SK-N-MC (cell line): ENCODE data around the gene RARRES2.

Source experiments
- EZH2 ChIP-seq: fragments of 200-600 bp; sonication (generic); IDR thresholded peaks from one replicate; pipeline ENCODE4 v1.6.1; 2017; ENCODE audit warnings: antibody characterized with exemption
- FOXP2 ChIP-seq: optimal IDR thresholded peaks from 2 replicates; pipeline ENCODE3; 2011; ENCODE audit warnings: mild to moderate bottlenecking, moderate library complexity; ENCODE audit not compliant: insufficient read depth; ENCODE audit errors: extremely low read length, control extremely low read depth
- POLR2AphosphoS5 ChIP-seq: IDR thresholded peaks from 2 replicates; pipeline ENCODE4 v1.6.1; 2012; ENCODE audit warnings: mild to moderate bottlenecking, low read depth, low read length, borderline replicate concordance

DNA sequence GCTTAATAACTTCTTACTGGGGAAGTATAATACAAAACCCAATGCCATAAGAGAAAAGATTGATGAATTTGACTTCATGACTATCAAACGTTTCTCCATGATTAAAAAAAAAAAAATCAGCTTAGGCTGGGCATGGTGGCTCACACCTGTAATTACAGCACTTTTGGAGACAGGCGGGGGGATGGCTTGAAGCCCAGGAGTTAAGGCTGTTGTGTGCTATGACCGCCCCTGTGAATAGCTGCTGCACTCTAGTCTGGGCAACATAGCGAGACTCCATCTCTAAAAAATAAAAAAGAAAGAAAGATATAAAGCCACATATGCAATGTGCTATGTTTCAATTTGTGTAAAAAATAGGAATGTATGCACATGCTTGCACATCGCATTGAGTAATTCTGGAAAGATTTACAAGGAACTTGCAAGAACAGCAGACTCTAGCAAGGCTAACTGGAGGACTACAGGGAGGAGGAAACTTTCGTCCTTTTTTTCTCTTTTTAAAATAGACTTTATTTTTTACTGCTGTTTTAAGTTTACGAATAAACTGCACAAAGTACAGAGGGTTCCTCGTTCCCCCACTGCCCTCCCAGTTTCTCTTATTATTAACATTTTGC, 10.3 kb upstream of the RARRES2 start:
- TF ChIP-seq POLR2AphosphoS5 (no peak), EZH2 (no peak), FOXP2 (no peak)
